ENCODE data around the gene AUTS2. TPM values are rescaled to one million over a fixed set of nuclear protein-coding genes. Genes with fewer than 3 reads are reported as not detected.

The AUTS2 gene
- total RNA-seq, 1 experiment from 2014 or later = 42.1 TPM

- intact Hi-C loops (cut with micrococcal nuclease; ENCODE audit: unreplicated experiment) = no loop called here
- no peak for DNase-seq (ENCODE audit: low spot score)
- Histone ChIP-seq H3K27ac (ENCODE audit: low read depth, low read length, poor library complexity, severe bottlenecking) (no peak overlapping the region), H3K9me3 (ENCODE audit: low read depth, low read length, poor library complexity, severe bottlenecking) (no peaks in the 10 kb centered on the region), H3K4me1 (ENCODE audit: insufficient read depth, low read length, poor library complexity, severe bottlenecking) (peaks cover 8% of the 10 kb centered on the region), H3K36me3 (ENCODE audit: insufficient read depth, low read length, poor library complexity, severe bottlenecking) (no peaks in the 10 kb centered on the region), H3K4me3 (ENCODE audit: low read depth, low read length, poor library complexity, severe bottlenecking) (no peak overlapping the region), H3K27me3 (replicated peaks; ENCODE audit: insufficient read depth, low read depth, low read length, poor library complexity) (no peaks in the 10 kb centered on the region)
- TF ChIP-seq EZH2 (IDR thresholded peaks at IDR 0.05; ENCODE audit: borderline replicate concordance, low read depth, low read length, poor library complexity, severe bottlenecking) (no peak), CTCF (conservative IDR thresholded peaks at IDR 0.05; ENCODE audit: low read depth, low read length) (no peak)
- BruUV-seq (replicated peaks) = no TSS peak
- ChIA-PET POLR2A (ENCODE audit: low non-redundant PET) (no interaction called here), CTCF (no interaction called here)
Observed at GRCh38 chr7:69868921-69869320, 270.6 kb downstream of the AUTS2 start.

GRCh38 chr7:69871213-69871885 lies 273.1 kb downstream of the AUTS2 start:
- ChIA-PET CTCF (no interaction called here), POLR2A (ENCODE audit: low non-redundant PET) (interaction anchor here (0.5 kb wide), 1 partner anchor 1328 kb away, joined by 4 read pairs; no protein-coding TSS in a partner anchor)
- no peak for TF ChIP-seq EZH2 (IDR thresholded peaks at IDR 0.05; ENCODE audit: borderline replicate concordance, low read depth, low read length, poor library complexity, severe bottlenecking)
- no peak for TF ChIP-seq CTCF (conservative IDR thresholded peaks at IDR 0.05; ENCODE audit: low read depth, low read length)
- no peak overlapping the region for H3K4me3 ChIP-seq (ENCODE audit: low read depth, low read length, poor library complexity, severe bottlenecking)
- no peaks in the 10 kb centered on the region for H3K27me3 ChIP-seq (replicated peaks; ENCODE audit: insufficient read depth, low read depth, low read length, poor library complexity)
- no TSS peak for BruUV-seq (replicated peaks)
- no peak overlapping the region for H3K27ac ChIP-seq (ENCODE audit: low read depth, low read length, poor library complexity, severe bottlenecking)
- no peak for DNase-seq (ENCODE audit: low spot score)
- H3K36me3 ChIP-seq (ENCODE audit: insufficient read depth, low read length, poor library complexity, severe bottlenecking) = no peaks in the 10 kb centered on the region
- no peaks in the 10 kb centered on the region for H3K4me1 ChIP-seq (ENCODE audit: insufficient read depth, low read length, poor library complexity, severe bottlenecking)
- H3K9me3 ChIP-seq (ENCODE audit: low read depth, low read length, poor library complexity, severe bottlenecking) = no peaks in the 10 kb centered on the region
- intact Hi-C loops (cut with micrococcal nuclease; ENCODE audit: unreplicated experiment) = no loop called here

- TF ChIP-seq EZH2 (IDR thresholded peaks at IDR 0.05; ENCODE audit: borderline replicate concordance, low read depth, low read length, poor library complexity, severe bottlenecking) (no peak), CTCF (conservative IDR thresholded peaks at IDR 0.05; ENCODE audit: low read depth, low read length) (no peak)
- Histone ChIP-seq H3K4me3 (ENCODE audit: low read depth, low read length, poor library complexity, severe bottlenecking) (no peak overlapping the region), H3K9me3 (ENCODE audit: low read depth, low read length, poor library complexity, severe bottlenecking) (no peaks in the 10 kb centered on the region), H3K27me3 (replicated peaks; ENCODE audit: insufficient read depth, low read depth, low read length, poor library complexity) (no peaks in the 10 kb centered on the region), H3K4me1 (ENCODE audit: insufficient read depth, low read length, poor library complexity, severe bottlenecking) (no peaks in the 10 kb centered on the region), H3K27ac (ENCODE audit: low read depth, low read length, poor library complexity, severe bottlenecking) (no peak overlapping the region), H3K36me3 (ENCODE audit: insufficient read depth, low read length, poor library complexity, severe bottlenecking) (no peaks in the 10 kb centered on the region)
- CTCF ChIA-PET = no interaction called here
- no TSS peak for BruUV-seq (replicated peaks)
- POLR2A ChIA-PET (ENCODE audit: low non-redundant PET) = interaction anchor here (0.5 kb wide), 1 partner anchor 1329 kb away, joined by 4 read pairs; no protein-coding TSS in a partner anchor
- DNase-seq (ENCODE audit: low spot score) = no peak
- intact Hi-C loops (cut with micrococcal nuclease; ENCODE audit: unreplicated experiment) = no loop called here
Observed at GRCh38 chr7:69871886-69872569, 273.8 kb downstream of the AUTS2 start.

Data from A673 (cell line).